Natural killer cell (primary cell): ENCODE results near the gene C16orf96. TPM values are rescaled to one million over a fixed set of nuclear protein-coding genes. Genes with fewer than 3 reads are reported as not detected.

Source experiments
- ATAC-seq, 3 donors: fragments of 150-1000 bp in 2 of 3; fragments of 200-7000 bp in 1 of 3; cut with Tn5 transposase; 1 replicate in 1 of 3; 2 replicates in 2 of 3; pipeline ENCODE4 v1.10.0; 2021; ENCODE audit warnings: mild to moderate bottlenecking in 2 of 3, moderate library complexity in 2 of 3
- DNase-seq, 2 donors: peaks; one replicate each; pipeline versions ENCODE4 v3.0.0 to v3.0.0-alpha.2; 2013 to 2021; ENCODE audit warnings: mixed read lengths in 1 of 2
- H3K27ac ChIP-seq: one replicate; pipeline ENCODE4 v1.5.1; 2013; ENCODE audit warnings: mild to moderate bottlenecking, low read length
- H3K27me3 ChIP-seq: one replicate; pipeline ENCODE4 v1.6.1; 2013; ENCODE audit warnings: low read length; ENCODE audit not compliant: control insufficient read depth, insufficient read depth
- H3K36me3 ChIP-seq: one replicate; pipeline ENCODE4 v1.6.1; 2013; ENCODE audit warnings: low read length; ENCODE audit not compliant: control insufficient read depth, insufficient read depth
- H3K4me1 ChIP-seq: one replicate; pipeline ENCODE4 v1.6.1; 2013; ENCODE audit warnings: low read length; ENCODE audit not compliant: control insufficient read depth, insufficient read depth
- H3K4me3 ChIP-seq: one replicate; pipeline ENCODE4 v1.5.1; 2013; ENCODE audit warnings: low read length
- H3K9me3 ChIP-seq: one replicate; pipeline ENCODE4 v1.6.1; 2013; ENCODE audit warnings: low read length; ENCODE audit not compliant: control insufficient read depth, insufficient read depth
- H3K27ac Mint-ChIP-seq, 2 donors: one replicate each; pipeline ENCODE4 v1.8.0; 2022; ENCODE audit warnings: mild to moderate bottlenecking in 2 of 2, mixed read lengths in 2 of 2, moderate library complexity in 1 of 2
- H3K27me3 Mint-ChIP-seq, 2 donors: one replicate each; pipeline ENCODE4 v1.8.0; 2022; ENCODE audit warnings: low read depth in 2 of 2, mixed read lengths in 2 of 2
- H3K36me3 Mint-ChIP-seq: one replicate; pipeline ENCODE4 v1.8.0; 2022; ENCODE audit warnings: mixed read lengths
- H3K4me1 Mint-ChIP-seq, 2 donors: one replicate each; pipeline ENCODE4 v1.8.0; 2022; ENCODE audit warnings: mixed read lengths in 2 of 2
- H3K4me3 Mint-ChIP-seq: one replicate; pipeline ENCODE4 v1.8.0; 2022; ENCODE audit warnings: mild to moderate bottlenecking, moderate library complexity, mixed read lengths
- H3K9me3 Mint-ChIP-seq, 2 donors: one replicate each; pipeline ENCODE4 v1.8.0; 2022; ENCODE audit warnings: mixed read lengths in 2 of 2
- CTCF ChIP-seq: fragments of 200-600 bp; IDR thresholded peaks from one replicate; pipeline ENCODE4 v1.8.0; 2022; ENCODE audit warnings: antibody characterized with exemption
- WGBS: methylation state at CpG from one replicate; pipeline ENCODE4 v1.1.7; 2013; ENCODE audit warnings: missing lambda C conversion rate; ENCODE audit not compliant: insufficient coverage; 5-methylcytosine and 5-hydroxymethylcytosine counted together
- intact Hi-C: fragments of 100-400 bp; cut with micrococcal nuclease; formaldehyde crosslinking; loops from one replicate; pipeline ENCODE4 v1.14.2; 2022
- total RNA-seq, 4 donors: library from RNA; stranded (reverse); fragments of 120-200 nt in 1 of 4; gene quantifications; one replicate each; pipeline versions ENCODE4 v1.2.3 to v1.2.4, GENCODE V29; 2013 to 2022

Gene C16orf96
- total RNA-seq, 3 donors from 2014 or later (not counting 1 experiment from before 2014, with no cell fraction given), result 0.35 to 0.61 (median 0.43) TPM

DNA sequence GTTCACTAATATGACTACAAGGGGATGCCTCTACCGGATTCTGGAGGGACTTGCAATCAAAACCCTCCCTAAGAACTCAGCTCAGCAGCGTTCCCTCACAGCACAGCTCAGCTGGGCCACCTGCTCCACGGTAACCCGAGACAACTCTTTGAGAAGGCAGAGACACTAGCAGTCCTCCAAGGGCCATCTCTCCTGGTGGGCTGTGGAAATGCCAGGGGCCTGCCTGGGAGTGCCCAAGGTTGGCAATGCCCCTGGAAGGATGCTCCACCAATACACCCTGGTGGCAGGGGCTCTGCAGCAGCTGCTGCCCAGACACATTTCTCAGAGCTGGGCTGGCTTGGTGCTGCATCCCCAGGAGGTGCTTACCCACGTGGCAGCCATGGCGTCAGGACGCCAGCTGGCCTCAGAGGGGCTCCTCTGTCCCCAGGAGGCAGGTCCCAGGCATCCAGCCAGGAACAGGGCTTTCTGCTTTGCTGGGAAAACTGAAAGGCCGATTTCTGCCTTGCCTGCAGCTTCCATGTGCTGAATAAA is 34.0 kb upstream of the C16orf96 start:
- H3K4me1 Mint-ChIP-seq, result peaks cover 26 to 27% of the 10 kb centered on the region in 2 donors
- intact Hi-C loops, result no loop called here
- no peaks in the 10 kb centered on the region for H3K27me3 Mint-ChIP-seq
- Histone ChIP-seq H3K36me3 (peaks cover 5% of the 10 kb centered on the region), H3K4me3 (no peak overlapping the region), H3K27me3 (no peaks in the 10 kb centered on the region), H3K4me1 (peaks cover 27% of the 10 kb centered on the region), H3K9me3 (no peaks in the 10 kb centered on the region), H3K27ac (no peak overlapping the region)
- ATAC-seq (no peak), DNase-seq (no peak)
- H3K36me3 Mint-ChIP-seq, result no peaks in the 10 kb centered on the region
- no peaks in the 10 kb centered on the region for H3K9me3 Mint-ChIP-seq
- no peak overlapping the region for H3K4me3 Mint-ChIP-seq
- no peak for TF ChIP-seq CTCF
- H3K27ac Mint-ChIP-seq, result no peak overlapping the region
- 84% methylated on average over 8 of the region's 8 CpGs for WGBS

GRCh38 chr16:4523686-4524085 is 32.5 kb upstream of the C16orf96 start:
- intact Hi-C loops, result no loop called here
- WGBS, result 95% methylated on average over 4 of the region's 4 CpGs
- Histone ChIP-seq H3K4me1 (peaks cover 19% of the 10 kb centered on the region), H3K27ac (no peak overlapping the region), H3K4me3 (no peak overlapping the region), H3K27me3 (no peaks in the 10 kb centered on the region), H3K9me3 (no peaks in the 10 kb centered on the region), H3K36me3 (peaks cover 5% of the 10 kb centered on the region)
- DNase-seq, result no peak
- no peaks in the 10 kb centered on the region for H3K9me3 Mint-ChIP-seq
- no peak overlapping the region for H3K4me3 Mint-ChIP-seq
- H3K27me3 Mint-ChIP-seq, result no peaks in the 10 kb centered on the region
- TF ChIP-seq CTCF, result no peak
- peak overlapping the region in 1 of 2 donors; percentile 45 for H3K27ac Mint-ChIP-seq
- peaks cover 19 to 32% of the 10 kb centered on the region in 2 donors for H3K4me1 Mint-ChIP-seq
- ATAC-seq, result no peak
- no peaks in the 10 kb centered on the region for H3K36me3 Mint-ChIP-seq

DNA sequence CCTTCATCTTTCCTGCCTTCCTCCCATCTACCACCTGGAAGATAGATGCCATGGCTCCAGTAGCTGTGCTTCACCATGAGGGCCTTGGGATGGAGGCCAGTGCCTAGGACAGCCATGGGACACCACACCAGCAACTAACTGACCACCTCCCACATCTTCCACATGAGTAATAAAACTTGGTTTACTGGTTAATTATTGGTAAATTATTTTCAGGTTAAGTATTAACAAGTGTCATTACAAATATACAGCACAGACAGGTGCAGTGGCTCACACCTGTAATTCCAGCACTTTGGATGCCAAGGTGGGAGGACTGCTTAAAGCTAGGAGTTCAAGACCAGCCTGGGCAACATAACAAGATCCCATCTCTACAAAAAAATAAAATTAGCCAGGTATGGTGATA is 31.6 kb upstream of the C16orf96 start:
- no peak overlapping the region for H3K4me3 Mint-ChIP-seq
- peaks cover 18% of the 10 kb centered on the region for H3K4me1 ChIP-seq
- ATAC-seq (no peak), DNase-seq (no peak)
- no peak for TF ChIP-seq CTCF
- peaks cover 5% of the 10 kb centered on the region for H3K36me3 ChIP-seq
- H3K9me3 ChIP-seq, result no peaks in the 10 kb centered on the region
- H3K27ac Mint-ChIP-seq, result peak overlapping the region in 1 of 2 donors; percentile 12
- H3K27me3 Mint-ChIP-seq, result no peaks in the 10 kb centered on the region
- intact Hi-C loops, result no loop called here
- no peak overlapping the region for H3K4me3 ChIP-seq
- H3K4me1 Mint-ChIP-seq, result peaks cover 25 to 40% of the 10 kb centered on the region in 2 donors
- H3K9me3 Mint-ChIP-seq, result no peaks in the 10 kb centered on the region
- H3K27ac ChIP-seq, result no peak overlapping the region
- no peaks in the 10 kb centered on the region for H3K36me3 Mint-ChIP-seq
- H3K27me3 ChIP-seq, result no peaks in the 10 kb centered on the region

- Mint-ChIP-seq H3K27ac (peak overlapping the region in 1 of 2 donors; percentile 43), H3K4me3 (no peak overlapping the region)
- TF ChIP-seq CTCF, result no peak
Observed at GRCh38 chr16:4525069-4525468, 31.1 kb upstream of the C16orf96 start.

More at GRCh38 chr16:4525069-4525468, 31.1 kb upstream of the C16orf96 start:
- peaks cover 5% of the 10 kb centered on the region for H3K36me3 ChIP-seq
- no peak overlapping the region for H3K27ac ChIP-seq
- WGBS, result 95% methylated on average over 7 of the region's 7 CpGs
- H3K36me3 Mint-ChIP-seq, result no peaks in the 10 kb centered on the region
- no peak for DNase-seq
- no peaks in the 10 kb centered on the region for H3K27me3 Mint-ChIP-seq
- H3K27me3 ChIP-seq, result no peaks in the 10 kb centered on the region
- intact Hi-C loops, result loop anchor here (5.0 kb wide), 1 partner anchor 1403 kb away; no protein-coding TSS in a partner anchor
- H3K4me1 ChIP-seq, result peaks cover 23% of the 10 kb centered on the region
- peaks cover 25 to 45% of the 10 kb centered on the region in 2 donors for H3K4me1 Mint-ChIP-seq
- no peak overlapping the region for H3K4me3 ChIP-seq
- no peaks in the 10 kb centered on the region for H3K9me3 Mint-ChIP-seq
- H3K9me3 ChIP-seq, result no peaks in the 10 kb centered on the region
- ATAC-seq, result no peak
